Fibroblast of skin of left quadriceps (primary cell): ENCODE data around the gene E2F7.
"Not testable (repeated sequence)": the region's sequence is repeated elsewhere in the genome, so short reads cannot be mapped to it uniquely, and the experiment has no call there.

ENCODE experiments used
- DNase-seq, 2 experiments: peaks; one replicate each; pipeline ENCODE4 v3.0.0-alpha.2; 2013; ENCODE audit warnings: low read depth in 2 of 2

Gene E2F7, protein sequence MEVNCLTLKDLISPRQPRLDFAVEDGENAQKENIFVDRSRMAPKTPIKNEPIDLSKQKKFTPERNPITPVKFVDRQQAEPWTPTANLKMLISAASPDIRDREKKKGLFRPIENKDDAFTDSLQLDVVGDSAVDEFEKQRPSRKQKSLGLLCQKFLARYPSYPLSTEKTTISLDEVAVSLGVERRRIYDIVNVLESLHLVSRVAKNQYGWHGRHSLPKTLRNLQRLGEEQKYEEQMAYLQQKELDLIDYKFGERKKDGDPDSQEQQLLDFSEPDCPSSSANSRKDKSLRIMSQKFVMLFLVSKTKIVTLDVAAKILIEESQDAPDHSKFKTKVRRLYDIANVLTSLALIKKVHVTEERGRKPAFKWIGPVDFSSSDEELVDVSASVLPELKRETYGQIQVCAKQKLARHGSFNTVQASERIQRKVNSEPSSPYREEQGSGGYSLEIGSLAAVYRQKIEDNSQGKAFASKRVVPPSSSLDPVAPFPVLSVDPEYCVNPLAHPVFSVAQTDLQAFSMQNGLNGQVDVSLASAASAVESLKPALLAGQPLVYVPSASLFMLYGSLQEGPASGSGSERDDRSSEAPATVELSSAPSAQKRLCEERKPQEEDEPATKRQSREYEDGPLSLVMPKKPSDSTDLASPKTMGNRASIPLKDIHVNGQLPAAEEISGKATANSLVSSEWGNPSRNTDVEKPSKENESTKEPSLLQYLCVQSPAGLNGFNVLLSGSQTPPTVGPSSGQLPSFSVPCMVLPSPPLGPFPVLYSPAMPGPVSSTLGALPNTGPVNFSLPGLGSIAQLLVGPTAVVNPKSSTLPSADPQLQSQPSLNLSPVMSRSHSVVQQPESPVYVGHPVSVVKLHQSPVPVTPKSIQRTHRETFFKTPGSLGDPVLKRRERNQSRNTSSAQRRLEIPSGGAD

DNA sequence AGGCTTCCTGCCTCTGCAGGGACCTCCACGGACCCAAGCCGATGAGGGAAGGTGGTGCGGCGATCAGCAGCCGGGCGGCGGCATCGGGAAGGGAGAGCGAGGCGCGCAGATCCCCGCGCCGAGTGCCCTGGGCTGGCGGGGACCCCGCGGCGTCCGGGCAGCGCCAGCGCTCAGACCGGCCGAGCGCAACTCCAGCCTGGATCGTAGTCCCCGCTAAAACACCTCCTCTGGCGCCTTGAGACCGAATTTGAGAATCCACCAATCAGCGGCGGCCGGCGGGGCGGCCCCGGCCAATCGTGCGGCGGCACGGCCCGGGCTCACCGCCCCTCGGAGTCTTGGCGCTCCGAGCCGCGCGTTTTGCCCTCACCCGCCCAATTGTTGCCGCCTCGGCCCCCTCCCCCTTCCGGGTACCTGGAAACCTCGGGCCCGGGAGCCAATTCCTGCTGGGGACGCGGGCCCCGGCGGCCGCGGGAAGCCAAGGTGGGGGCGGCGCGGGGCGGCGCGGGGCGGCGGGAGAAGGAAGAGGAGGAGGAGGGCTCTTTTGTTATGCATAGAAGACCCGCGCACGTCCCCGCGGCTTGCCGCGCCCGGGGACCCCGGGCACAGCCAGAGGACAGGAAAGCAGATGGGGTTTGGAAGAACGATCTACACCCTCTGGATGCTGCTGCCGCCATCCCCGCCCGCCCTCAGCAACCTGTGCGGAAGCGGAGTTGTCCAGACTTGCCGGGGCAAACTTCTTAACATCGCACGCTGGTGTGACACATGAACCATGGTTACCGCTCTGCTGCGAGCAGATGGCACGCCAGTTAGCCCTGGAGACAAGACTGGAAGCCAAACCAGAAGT lies at the start of gene E2F7:
E2F7 (minus strand) TSS at position 209 of the 844 bp plus-strand sequence. CDS start 934 bp downstream, outside the sequence.
- peak; percentile 75 to 77 for DNase-seq

DNA sequence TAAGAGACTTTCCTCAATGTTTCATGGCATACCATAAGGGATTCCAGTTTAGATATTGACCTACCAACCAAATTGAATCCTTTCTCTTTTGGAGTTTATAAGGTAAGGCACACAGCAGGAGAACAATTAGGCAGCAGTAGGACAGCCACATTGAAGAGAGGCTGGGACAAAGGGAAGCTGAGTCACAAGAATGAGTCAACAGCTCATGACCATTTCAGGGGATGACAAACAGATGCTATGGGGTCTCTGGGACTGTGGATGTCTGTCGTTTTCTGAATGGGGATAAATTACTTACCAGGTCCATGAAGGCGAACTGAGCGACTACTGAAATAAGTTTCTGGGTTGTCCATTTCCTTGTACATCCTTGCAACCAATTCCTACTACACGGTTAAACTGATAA lies 48.6 kb upstream of the E2F7 start:
- no peak for DNase-seq

DNA sequence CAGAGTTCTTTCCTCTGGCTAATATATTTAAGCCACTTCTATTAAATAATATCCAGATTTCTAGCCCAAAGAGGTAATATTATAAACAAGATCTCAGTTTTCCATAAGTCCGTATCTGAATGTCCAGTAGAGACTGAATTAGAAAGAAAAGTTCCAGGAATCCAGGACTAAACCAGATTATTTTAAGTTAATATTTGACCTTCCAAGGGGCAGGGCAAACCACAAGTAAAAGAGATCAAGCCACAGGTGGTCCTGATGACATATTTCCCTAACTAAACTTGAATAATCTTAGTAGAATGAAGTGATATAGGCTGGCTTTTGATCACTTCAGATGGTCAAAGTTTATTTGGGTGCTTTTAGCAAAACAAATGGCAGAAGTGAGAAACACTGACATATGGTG lies 43.3 kb upstream of the E2F7 start:
- no peak for DNase-seq

GRCh38 chr12:77107121-77107520 lies 41.8 kb upstream of the E2F7 start:
- no peak for DNase-seq

GRCh38 chr12:77104792-77105191 lies 39.4 kb upstream of the E2F7 start:
- DNase-seq = peak in 1 of 2 experiments; percentile 38

- DNase-seq = no peak
Measured at GRCh38 chr12:77104286-77104685, 38.9 kb upstream of the E2F7 start.

DNA sequence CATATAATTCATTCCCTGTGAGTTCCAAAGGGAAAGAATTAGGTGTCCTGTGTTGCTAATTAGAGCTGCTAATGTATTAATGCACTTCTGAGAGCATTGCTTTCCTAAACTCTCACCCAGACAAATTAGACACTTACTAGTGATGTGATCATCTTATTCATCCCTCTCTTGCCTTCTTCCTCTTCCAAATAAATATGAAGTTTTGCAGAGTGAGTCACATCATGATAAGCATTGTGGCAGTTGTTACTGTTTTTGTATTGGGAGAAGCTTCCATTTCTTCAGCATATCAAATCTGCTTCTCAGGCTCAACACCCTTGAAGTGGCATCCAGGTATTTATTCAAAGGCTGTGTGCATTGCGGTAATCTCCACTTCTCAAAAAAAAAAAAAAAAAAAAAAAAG lies 37.3 kb upstream of the E2F7 start:
- DNase-seq = peak; percentile 58 to 61

- peak in 1 of 2 experiments; percentile 42 for DNase-seq
Measured at GRCh38 chr12:77102123-77102522, 36.8 kb upstream of the E2F7 start.

DNA sequence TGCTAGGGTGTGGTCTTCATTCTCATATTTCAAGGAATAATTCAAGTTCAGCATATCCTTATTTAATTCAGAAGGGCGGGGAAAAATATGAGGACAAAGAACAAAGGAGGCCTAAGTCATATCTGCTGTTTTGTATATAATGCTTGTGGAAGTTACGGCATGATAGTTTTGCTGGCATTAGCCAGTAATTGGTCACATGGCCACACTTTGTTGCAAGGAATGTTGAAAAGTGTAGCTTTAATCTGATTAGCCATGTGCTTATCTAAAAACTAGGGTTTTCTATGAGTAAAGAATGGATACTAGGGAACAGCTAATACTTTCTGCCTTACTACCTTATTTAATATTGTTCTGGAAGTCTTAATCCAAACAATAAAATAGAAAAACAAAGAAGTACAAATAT lies 34.4 kb upstream of the E2F7 start:
- no peak for DNase-seq

GRCh38 chr12:77097846-77098245 lies 32.5 kb upstream of the E2F7 start:
- DNase-seq = no peak

DNA sequence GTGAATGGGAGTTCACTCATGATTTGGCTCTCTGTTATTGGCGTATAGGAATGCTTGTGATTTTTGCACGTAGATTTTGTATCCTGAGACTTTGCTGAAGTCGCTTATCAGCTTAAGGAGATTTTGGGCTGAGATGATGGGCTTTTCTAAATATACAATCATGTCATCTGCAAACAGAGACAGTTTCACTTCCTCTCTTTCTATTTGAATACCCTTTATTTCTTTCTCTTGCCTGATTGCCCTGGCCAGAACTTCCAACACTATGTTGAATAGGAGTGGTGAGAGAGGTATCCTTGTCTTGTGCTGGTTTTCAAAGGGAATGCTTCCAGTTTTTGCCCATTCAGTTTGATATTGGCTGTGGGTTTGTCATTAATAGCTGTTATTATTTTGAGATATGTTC lies 26.9 kb upstream of the E2F7 start:
- DNase-seq = not testable (repeated sequence)

- DNase-seq = no peak
Measured at GRCh38 chr12:77089686-77090220, 24.4 kb upstream of the E2F7 start.

GRCh38 chr12:77087427-77087826 lies 22.1 kb upstream of the E2F7 start:
- peak; percentile 25 to 37 for DNase-seq

- DNase-seq = no peak
Measured at GRCh38 chr12:77082021-77082420, 16.7 kb upstream of the E2F7 start.

DNA sequence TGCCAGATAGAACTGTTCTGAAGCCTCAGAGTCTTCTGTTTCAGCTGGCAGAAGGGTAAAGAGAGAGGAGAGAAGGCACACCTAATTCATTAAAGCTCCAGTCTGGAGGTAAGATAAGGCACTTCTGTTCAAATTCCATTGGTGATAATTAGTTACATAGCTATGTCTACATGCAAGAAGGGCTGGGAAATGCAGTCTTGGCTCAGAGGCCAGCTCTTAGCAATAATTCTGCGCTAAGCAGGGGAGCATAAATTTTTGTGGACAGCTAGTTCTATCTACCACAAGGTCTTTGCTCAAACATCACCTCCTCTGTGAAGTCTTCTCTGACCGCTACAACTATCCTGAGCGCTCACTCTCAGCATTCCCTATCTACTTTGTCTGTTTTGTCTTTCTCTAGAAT lies 14.3 kb upstream of the E2F7 start:
- DNase-seq = no peak

DNA sequence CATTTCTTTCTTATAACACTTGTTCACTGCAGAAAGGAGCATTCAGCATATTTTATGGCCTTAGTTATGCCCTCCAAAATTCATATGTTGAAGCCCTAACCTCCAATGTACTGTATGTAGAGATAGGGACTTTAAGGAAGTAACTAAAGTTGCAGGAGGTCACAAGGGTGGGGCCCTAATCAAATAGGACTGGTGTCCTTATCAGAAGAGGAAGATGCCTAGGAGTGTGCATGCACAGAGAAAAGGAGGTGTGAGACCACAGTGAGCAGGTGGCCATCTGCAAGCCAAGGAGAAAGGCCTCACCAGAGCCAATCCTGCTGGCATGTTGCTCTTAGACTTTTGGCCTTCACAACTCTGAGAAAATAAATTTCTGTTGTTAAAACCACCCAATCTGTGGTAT lies 12.9 kb upstream of the E2F7 start:
- DNase-seq = no peak

DNA sequence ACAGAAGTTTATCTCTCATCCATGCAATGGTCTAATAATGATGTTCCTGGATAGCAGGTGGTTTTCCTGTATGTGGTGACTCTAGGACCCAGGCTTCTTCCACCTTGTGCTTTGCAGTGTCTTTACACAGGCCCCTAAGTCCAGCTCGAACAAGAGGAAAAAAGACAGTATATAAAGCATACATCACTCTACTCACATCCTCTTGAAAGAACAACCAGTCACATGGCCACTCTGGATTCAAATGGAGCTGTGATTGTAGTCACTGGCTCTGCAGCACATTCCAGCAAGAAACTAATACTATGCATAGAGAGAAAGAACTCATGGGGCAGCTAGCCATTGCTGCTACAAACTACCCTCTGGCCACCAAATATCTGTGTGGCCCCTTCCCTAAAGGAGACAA lies 11.5 kb upstream of the E2F7 start:
- no peak for DNase-seq

GRCh38 chr12:77073894-77074293 lies 8.5 kb upstream of the E2F7 start:
- not testable (repeated sequence) for DNase-seq

DNA sequence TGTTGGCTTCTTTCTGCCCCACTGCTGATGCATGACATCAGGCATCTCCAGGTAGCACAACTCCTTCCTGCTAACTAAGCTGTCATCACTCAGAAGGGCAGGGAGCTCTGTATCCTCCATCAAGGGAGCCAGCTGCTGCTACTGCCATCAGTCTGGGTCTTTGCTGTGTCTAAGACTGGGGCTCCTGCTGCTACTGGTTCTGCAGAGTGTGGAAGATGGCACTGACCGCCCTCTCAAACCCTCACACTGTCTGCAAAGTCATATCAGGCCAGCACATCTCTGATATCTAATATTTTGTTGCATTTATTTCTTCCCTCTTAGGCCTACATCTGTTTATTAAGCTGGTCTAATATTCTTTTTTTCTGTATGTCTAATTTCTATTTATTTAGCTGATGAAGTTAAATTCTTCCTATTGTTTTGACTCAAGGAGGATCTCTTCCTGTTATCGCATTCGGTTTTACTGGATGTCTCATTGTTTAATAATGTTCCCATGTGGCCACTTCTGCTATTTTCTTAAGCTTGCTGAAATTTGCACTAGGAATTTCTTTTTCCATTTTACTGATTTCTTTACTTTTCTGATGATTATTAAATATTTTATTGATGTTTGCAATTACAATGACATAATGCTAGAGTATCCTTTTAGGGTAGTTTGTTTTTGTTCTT lies 7.6 kb upstream of the E2F7 start:
- DNase-seq = no peak

DNA sequence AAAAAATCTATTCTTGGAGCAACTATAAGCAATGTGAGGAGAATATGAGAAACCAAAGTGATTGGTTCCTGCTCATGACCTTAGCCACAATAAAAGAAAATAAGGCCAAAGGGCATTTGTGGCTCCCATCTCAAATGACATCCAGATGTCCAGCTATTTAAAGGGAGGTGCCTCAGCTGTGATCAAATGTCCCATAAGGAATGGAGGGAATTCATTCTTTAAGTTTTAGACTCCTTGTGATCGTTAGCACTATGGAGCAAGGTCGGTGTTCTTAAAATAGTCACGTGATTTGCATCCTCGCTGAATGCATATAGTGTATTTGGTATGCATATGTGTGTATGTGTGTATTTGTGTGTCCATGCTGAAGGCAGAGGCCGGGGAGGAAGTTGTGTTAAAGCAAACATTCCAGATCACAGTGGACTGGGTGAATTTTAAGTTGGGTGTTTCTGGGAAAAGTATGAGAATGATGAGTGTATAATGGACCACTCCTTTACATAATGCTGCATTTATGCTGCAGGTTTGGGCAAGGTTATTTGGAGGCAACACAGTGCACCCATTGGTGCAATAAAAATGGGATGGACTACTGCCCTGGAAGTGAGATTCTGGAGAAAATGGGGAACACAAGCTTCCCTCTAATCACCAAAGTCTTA lies 5.6 kb upstream of the E2F7 start:
- no peak for DNase-seq
